Glutamatergic neuron (in vitro differentiated cells): Measurements from ENCODE around the gene TDRD5. TPM values are rescaled to one million over a fixed set of nuclear protein-coding genes. Genes with fewer than 3 reads are reported as not detected.

Experiments
- DNase-seq: peaks from one replicate; pipeline ENCODE4 v3.0.0; 2022
- H3K27ac Mint-ChIP-seq: one replicate; pipeline ENCODE4 v1.8.0; 2020; ENCODE audit warnings: mild to moderate bottlenecking, mixed read lengths, inconsistent platforms; ENCODE audit not compliant: unreplicated experiment
- H3K27me3 Mint-ChIP-seq: one replicate; pipeline ENCODE4 v1.8.0; 2020; ENCODE audit warnings: mild to moderate bottlenecking, moderate library complexity, mixed read lengths, inconsistent platforms; ENCODE audit not compliant: unreplicated experiment
- H3K36me3 Mint-ChIP-seq: one replicate; pipeline ENCODE4 v1.8.0; 2020; ENCODE audit warnings: mild to moderate bottlenecking, mixed read lengths, inconsistent platforms; ENCODE audit not compliant: unreplicated experiment
- H3K4me1 Mint-ChIP-seq: one replicate; pipeline ENCODE4 v1.8.0; 2020; ENCODE audit warnings: mild to moderate bottlenecking, low read depth, mixed read lengths, inconsistent platforms; ENCODE audit not compliant: unreplicated experiment
- H3K4me3 Mint-ChIP-seq: one replicate; pipeline ENCODE4 v1.8.0; 2020; ENCODE audit warnings: mild to moderate bottlenecking, mixed read lengths, inconsistent platforms; ENCODE audit not compliant: unreplicated experiment
- H3K9me3 Mint-ChIP-seq: one replicate; pipeline ENCODE4 v1.8.0; 2020; ENCODE audit warnings: mild to moderate bottlenecking, moderate library complexity, mixed read lengths, inconsistent platforms; ENCODE audit not compliant: unreplicated experiment
- total RNA-seq: library from RNA; stranded (reverse); fragmentation: NEBNext Ultra II Directional; extraction: Animal tissue kit (Norgen Biotek cat#: 25700); gene quantifications from one replicate; pipeline ENCODE4 v1.2.1, GENCODE V29; 2021; ENCODE audit not compliant: unreplicated experiment
- TF ChIP-seq, protein P1 (sequence below): fragments of 200-600 bp; sonication (generic); IDR thresholded peaks from one replicate; pipeline ENCODE4 v1.5.0; 2021; ENCODE audit not compliant: partially characterized antibody, unreplicated experiment

The TDRD5 gene
- total RNA-seq, 1 donor from 2014 or later: not detected

DNA sequence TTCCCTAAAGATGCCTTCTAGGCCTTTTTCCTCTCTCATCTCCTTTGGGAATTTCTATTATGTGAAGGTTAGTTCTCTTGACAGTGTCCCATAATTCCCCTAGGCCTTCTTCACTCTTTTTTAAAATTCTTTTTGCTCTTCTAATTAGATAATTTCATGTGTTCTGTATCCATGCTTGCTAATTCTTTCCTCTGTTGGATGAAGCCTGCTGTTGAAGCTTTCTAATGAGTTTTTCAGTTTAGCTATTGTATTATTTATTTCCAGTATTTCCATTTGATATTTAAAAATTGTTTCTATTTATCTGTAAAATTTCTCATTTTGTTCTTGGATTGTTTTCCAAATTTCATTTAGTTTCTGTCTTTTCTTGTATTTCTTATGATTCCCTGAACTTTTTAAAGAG lies 123.0 kb downstream of the TDRD5 start:
- no peaks in the 10 kb centered on the region for H3K27me3 Mint-ChIP-seq
- H3K4me1 Mint-ChIP-seq: peaks cover 2% of the 10 kb centered on the region
- H3K36me3 Mint-ChIP-seq: peaks cover 36% of the 10 kb centered on the region
- no peak for DNase-seq
- peaks cover 14% of the 10 kb centered on the region for H3K9me3 Mint-ChIP-seq
- H3K4me3 Mint-ChIP-seq: no peak overlapping the region
- TF ChIP-seq, protein P1, sequence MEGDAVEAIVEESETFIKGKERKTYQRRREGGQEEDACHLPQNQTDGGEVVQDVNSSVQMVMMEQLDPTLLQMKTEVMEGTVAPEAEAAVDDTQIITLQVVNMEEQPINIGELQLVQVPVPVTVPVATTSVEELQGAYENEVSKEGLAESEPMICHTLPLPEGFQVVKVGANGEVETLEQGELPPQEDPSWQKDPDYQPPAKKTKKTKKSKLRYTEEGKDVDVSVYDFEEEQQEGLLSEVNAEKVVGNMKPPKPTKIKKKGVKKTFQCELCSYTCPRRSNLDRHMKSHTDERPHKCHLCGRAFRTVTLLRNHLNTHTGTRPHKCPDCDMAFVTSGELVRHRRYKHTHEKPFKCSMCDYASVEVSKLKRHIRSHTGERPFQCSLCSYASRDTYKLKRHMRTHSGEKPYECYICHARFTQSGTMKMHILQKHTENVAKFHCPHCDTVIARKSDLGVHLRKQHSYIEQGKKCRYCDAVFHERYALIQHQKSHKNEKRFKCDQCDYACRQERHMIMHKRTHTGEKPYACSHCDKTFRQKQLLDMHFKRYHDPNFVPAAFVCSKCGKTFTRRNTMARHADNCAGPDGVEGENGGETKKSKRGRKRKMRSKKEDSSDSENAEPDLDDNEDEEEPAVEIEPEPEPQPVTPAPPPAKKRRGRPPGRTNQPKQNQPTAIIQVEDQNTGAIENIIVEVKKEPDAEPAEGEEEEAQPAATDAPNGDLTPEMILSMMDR: no peak
- H3K27ac Mint-ChIP-seq: no peak overlapping the region

DNA sequence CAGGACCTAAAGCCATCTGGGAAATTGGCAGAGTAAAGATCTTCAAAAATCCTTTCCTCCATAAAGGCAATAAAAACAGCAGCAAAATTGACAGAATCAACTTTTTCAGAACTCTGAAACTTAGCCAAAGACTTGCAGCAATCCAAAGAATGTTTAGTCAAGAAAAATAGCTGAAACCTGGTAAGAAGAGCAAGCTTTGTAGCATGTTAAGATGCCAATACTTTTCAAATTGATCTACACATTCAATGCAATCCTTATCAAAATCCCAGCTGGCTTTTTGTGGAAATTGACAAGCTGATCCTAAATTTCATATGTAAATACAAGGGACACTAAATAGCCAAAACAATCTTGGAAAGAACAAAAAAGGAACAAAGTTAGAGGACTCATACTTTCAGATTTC lies 127.6 kb downstream of the TDRD5 start:
- TF ChIP-seq, protein P1: no peak
- H3K4me1 Mint-ChIP-seq: no peaks in the 10 kb centered on the region
- H3K9me3 Mint-ChIP-seq: peaks cover 8% of the 10 kb centered on the region
- no peak for DNase-seq
- H3K27ac Mint-ChIP-seq: no peak overlapping the region
- no peak overlapping the region for H3K4me3 Mint-ChIP-seq
- H3K36me3 Mint-ChIP-seq: peaks cover 25% of the 10 kb centered on the region
- H3K27me3 Mint-ChIP-seq: no peaks in the 10 kb centered on the region

DNA sequence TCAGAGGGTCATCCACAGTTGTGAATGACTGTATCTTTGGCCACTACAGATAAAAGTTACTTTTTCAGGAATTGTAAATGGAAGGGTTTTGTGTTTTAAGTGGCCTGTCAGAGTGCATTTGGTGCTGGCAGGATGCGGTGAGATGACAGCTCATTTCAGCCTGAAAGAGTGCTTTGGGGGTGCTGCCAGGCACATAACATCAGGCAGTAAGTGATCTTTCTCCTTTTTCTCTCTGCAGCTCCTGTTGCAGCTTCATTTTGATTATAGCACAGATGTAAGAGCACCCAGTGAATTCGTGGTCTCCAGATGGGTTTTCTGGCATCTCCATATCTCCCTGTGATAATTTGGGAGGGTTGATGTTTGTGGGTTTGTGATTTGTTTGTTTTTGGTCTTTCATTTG lies 136.6 kb downstream of the TDRD5 start:
- no peak for DNase-seq
- Mint-ChIP-seq H3K9me3 (no peaks in the 10 kb centered on the region), H3K27me3 (no peaks in the 10 kb centered on the region), H3K36me3 (no peaks in the 10 kb centered on the region), H3K4me1 (peaks cover 4% of the 10 kb centered on the region), H3K27ac (no peak overlapping the region), H3K4me3 (no peak overlapping the region)
- TF ChIP-seq, protein P1: no peak

DNA sequence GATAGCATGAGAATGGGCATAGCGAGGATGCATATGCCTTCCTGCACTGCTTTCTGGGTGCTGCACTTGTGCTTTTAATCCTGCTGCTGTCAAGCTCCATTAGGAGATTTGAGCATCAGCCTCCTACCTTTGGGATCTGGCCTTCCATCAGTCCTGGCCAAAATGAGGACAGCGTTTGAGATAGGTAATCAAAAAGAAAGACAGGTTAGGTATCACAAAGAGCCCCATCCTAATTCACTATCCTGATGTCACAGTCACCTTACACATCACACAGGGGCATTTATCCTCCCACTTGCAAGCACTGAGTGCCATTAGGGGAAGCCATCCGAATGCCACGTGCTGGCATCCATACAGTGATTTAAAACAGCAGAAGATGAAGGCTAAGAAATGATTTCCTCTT lies 138.2 kb downstream of the TDRD5 start:
- Mint-ChIP-seq H3K4me1 (peaks cover 4% of the 10 kb centered on the region), H3K27ac (no peak overlapping the region), H3K36me3 (no peaks in the 10 kb centered on the region), H3K9me3 (no peaks in the 10 kb centered on the region), H3K27me3 (no peaks in the 10 kb centered on the region), H3K4me3 (no peak overlapping the region)
- DNase-seq: no peak
- TF ChIP-seq, protein P1: no peak

DNA sequence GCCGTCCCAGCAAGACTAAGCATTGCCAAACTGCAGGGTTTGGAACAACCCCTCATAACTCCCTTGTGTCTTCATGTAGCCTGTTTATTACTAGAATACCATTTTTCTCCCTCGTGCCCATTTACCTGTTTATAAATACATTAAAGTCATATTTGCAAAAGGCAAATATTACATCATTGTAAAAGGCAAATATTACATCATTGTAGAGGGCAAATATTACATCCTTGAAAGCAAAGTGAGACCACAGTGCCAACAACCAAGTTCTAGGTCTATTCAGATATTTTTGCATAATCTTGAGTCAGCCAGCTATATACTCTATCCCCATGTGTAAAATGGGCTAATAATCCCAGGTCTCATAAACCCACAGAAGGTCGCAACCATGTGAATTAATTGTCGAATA lies 140.0 kb downstream of the TDRD5 start:
- no peak for DNase-seq
- peaks cover 2% of the 10 kb centered on the region for H3K27me3 Mint-ChIP-seq

More for the DNA sequence above, 140.0 kb downstream of the TDRD5 start:
- Mint-ChIP-seq H3K4me3 (no peak overlapping the region), H3K9me3 (no peaks in the 10 kb centered on the region), H3K4me1 (peaks cover 4% of the 10 kb centered on the region), H3K36me3 (no peaks in the 10 kb centered on the region), H3K27ac (no peak overlapping the region)
- TF ChIP-seq, protein P1: no peak

Other genes starting within 250 kb of the TDRD5 start
- not detected for gene AXDND1, start 225.9 kb upstream of the TDRD5 start, total RNA-seq
- not detected for gene NPHS2, start 15.9 kb upstream of the TDRD5 start, total RNA-seq
- not detected for gene FAM163A, start 151.5 kb downstream of the TDRD5 start, total RNA-seq